ENCODE data around the gene MRFAP1.
"Not testable (repeated sequence)": the region's sequence is repeated elsewhere in the genome, so short reads cannot be mapped to it uniquely, and the experiment has no call there.

The MRFAP1 gene

DNA sequence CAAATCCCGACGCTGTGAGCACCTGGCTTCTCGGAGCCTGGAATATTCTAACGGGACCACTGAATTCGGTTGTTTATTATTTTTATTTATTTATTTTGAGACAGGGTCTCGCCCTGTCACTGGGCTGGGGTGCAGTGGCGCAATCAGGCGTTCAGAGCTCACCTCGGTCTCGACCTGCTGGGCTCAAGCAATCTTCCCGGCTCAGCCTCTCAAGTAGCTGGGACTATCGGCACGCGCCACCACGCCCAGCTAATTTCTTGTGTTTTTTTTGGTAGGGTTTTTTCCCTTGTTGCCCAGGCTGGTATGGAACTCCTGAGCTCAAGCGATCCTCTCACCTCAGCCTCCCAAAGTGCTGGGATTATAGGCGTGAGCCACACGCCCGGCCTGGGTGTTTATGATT, 31.6 kb downstream of the MRFAP1 start:
- no peak for DNase-seq

DNA sequence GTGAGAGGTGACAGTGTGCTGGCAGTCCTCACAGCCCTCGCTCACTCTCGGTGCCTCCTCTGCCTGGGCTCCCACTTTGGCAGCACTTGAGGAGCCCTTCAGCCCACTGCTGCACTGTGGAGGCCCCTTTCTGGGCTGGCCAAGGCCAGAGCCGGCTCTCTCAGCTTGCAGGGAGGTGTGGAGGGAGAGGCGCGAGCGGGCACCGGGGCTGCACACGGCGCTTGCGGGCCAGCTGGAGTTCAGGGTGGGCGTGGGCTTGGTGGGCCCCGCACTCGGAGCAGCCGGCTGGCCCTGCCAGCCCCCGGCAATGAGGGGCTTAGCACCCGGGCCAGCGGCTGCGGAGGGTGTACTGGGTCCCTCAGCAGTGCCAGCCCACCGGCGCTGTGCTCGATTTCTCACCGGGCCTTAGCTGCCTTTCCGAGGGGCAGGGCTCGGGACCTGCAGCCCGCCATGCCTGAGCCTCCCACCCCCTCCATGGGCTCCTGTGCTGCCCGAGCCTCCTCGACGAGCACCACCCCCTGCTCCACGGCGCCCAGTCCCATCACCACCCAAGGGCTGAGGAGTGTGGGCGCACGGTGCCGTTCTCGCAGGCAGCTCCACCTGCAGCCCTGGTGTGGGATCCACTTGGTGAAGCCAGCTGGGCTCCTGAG, 32.2 kb downstream of the MRFAP1 start:
- not testable (repeated sequence) for DNase-seq

DNA sequence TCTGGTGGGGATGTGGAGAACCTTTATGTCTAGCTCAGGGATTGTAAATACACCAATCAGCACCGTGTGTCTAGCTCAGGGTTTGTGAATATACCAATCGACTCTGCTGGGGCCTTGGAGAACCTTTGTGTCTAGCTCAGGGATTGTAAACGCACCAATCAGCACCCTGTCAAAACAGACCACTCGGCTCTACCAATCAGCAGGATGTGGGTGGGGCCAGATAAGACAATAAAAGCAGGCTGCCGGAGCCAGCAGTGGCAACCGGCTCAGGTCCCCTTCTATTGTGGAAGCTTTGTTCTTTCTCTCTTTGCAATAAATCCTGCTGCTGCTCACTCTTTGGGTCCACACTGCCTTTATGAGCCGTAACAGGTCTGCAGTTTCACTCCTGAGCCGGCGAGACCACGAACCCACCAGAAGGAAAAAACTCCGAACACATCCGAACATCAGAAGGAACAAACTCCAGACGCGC, 32.7 kb downstream of the MRFAP1 start:
- not testable (repeated sequence) for DNase-seq

DNA sequence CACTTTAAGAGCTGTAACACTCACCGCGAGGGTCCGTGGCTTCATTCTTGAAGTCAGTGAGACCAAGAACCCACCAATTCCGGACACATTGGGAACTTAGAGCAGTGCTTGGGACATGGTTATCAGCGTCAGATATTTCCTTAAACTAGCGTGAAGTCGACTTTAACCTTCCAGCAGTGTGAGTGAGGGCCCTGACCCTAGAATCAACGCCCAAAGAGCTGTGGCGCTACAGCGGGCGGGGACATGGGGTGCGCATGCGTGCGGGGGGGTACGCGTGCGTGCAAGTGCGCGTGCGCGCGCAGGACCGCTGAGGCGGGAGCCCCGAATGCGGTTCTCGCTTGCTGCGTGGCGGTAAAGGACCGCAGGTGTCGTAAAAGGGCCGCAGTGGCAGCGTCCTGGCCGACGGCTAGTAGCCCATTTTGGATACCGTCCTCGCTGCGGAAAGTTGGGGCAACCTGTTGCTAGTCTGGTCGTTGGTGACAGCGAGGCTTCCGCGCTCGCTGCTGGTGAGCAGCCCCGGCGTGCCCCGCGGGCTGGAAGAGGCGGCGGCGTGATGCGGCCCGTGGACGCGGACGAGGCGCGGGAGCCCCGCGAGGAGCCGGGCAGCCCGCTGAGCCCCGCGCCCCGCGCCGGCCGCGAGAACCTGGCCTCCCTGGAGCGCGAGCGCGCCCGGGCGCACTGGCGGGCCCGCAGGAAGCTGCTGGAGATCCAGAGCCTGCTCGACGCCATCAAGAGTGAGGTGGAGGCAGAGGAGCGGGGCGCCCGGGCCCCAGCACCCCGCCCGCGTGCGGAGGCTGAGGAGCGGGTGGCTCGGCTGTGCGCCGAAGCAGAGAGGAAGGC, 33.4 kb downstream of the MRFAP1 start:
- DNase-seq: peak; percentile 84

DNA sequence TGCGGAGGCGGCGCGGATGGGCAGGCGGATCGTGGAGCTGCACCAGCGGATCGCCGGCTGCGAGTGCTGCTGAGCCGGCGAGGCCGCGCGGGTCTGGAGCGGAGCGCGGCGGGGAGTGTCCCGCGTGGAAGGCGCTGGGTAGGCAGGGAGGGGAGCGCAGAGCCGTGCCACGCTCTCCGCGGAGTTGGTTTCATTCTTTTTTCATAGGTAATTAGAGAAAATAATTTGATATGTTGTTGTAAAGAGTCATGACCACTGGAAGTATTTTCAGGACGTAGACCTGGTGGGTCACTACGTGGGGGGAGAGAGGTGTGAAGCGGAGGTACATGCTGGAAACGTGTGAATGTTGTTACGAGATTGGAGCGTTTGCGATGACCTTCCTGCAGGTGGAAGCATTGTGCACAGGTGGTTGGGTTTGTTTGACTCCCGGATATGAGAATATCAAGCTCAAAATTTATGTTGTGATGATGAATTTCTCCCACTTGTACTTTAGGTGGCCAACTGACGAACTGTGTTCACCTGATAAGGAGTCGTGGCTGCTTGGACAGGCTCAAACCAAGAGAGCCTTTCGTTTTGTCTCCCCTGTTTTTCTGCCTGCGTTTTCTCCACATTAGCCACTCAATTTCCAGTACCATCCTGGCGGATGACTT, 34.1 kb downstream of the MRFAP1 start:
- no peak for DNase-seq

DNA sequence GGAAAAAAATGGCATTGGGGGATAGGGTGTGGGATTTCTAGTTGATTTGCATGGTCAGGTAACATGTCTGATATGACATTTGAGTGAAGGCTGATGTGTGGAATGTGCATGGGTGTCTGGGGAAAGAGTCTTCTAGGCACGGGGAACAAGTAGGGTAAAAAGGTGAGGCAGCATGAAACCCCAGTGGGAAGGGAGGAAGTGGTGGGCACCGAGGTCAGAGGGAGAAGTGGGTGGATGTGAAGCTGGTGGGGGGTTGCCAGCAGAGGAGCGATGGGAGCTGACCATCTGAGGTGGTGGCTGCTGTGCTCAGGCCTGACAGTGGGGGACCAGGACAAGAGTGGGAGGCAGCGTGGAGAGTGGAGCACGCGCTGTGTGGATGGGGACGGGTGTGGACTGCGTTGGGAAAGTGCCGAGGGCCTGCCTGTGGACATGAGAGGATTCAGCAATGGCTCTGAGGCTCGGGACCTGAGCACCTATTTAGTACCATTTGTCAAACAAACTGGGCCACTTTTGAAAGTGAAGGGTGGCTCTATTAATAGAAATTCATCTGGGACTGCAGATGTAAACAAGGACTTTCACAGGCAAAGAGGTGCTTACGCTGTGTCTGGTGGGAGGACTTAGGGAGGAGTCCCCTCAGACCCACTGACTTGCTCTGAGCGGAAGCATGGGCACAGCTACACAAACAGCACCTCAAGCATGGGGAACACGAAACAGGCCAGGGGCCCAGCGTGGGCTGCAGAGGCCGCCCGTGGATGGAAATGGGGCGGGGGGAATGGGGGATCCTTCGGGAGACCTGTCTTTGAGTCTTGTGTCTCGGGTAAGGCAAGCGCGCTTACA, 36.5 kb downstream of the MRFAP1 start:
- no peak for DNase-seq

DNA sequence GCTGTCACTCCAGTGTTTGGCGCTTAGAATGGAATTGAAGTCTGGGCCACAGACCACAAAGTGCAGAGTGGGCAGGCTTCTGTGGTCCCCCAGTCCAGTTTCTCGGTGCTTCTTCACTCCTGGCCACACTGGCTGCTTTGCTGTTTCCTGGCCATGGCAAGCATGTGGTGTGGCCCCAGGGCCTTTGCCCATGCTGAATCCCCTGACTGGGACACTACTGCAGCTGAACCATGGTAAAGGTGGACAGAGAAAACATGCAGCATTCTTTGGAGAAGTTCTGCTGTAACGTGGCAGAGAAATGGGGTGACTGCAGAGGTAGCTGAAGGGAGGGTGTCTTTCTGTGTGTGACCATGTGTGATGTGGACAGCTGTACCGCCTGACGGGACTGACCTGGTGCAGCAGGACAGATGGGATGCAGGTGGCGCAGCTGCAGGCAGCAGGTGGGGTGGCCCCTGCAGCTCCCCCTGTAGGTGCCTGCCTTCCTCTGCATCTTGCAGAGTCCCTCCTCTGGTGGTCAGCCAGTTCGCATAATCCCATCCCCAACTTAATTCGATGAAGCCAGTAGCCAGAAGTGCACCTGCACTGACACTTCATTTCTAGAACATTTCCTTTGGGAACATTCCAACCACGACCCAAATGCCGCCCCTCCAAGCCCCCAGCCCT, 40.0 kb downstream of the MRFAP1 start:
- DNase-seq: no peak

DNA sequence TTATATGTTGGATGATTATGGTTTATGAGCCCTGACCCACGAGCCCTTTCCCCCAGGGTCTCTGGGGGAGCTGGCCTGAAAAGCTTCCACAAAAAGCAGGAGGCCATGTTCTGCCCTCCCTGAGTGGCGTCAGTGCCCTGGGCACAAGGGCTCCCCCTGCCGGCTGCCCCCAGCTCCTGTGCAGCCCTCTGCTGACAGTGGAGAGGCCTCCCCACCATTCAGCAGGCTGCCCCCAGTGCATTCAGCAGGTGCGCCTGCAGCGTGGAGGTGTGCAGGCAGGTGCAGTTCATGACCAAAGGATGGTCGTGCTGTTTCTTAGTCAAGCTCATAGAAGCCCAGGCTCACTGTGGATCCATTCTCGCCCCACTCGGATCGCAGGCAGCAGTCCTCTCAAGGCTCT, 40.7 kb downstream of the MRFAP1 start:
- no peak for DNase-seq

DNA sequence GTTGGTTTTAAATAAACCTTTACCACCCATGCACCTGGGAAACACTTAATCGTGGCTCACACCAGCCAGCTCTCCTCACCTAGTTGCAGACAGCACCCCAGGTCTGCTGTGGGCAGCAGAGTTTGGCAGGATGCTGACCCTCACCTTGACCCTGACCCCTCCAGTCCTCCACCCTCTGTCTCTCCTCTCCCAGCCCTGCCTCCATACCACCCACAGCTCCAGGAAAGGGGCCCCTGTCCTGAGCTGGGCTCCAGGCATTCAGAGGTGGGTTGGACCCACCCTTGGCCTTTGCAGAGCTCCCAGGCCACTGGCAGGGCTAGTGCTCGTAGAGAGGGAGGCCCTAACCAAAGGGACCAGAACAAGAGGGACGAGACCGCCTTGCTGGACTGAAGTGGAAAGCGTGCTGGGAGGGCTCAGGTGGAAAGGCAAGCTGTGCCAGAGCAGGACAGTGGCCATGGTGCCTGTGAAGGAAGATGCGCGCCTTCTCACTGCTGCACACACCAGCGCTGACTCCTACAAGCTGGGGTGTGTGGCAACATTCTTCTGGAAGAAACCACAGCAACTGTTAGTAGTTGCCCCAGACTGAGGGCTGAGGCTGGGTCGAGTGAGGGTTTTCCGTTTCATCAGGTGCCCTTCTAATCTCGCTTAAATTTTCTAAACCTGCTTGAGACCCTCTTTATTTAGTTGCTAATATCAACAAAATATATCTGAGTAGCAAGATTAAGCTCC, 42.5 kb downstream of the MRFAP1 start:
- no peak for DNase-seq

DNA sequence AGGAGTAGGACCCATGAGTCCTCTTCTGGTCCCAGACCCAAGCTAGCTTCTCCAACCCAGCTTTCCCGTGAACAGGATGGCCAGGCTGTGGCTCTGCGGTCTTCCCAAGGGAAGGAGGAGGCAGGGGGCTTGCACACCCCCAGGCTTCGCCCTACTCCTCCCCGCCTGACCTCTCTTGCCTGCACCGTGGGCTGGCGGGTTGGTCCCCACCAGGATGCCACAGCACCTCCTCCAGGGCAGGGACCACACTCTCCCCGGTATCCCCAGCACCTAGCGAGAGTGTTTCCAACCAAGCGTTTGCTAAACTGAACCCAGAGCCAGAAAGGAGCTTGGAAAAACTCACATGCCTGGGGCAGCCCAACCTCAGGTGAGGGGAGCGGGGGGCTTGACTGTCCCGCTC, 44.2 kb downstream of the MRFAP1 start:
- DNase-seq: no peak

DNA sequence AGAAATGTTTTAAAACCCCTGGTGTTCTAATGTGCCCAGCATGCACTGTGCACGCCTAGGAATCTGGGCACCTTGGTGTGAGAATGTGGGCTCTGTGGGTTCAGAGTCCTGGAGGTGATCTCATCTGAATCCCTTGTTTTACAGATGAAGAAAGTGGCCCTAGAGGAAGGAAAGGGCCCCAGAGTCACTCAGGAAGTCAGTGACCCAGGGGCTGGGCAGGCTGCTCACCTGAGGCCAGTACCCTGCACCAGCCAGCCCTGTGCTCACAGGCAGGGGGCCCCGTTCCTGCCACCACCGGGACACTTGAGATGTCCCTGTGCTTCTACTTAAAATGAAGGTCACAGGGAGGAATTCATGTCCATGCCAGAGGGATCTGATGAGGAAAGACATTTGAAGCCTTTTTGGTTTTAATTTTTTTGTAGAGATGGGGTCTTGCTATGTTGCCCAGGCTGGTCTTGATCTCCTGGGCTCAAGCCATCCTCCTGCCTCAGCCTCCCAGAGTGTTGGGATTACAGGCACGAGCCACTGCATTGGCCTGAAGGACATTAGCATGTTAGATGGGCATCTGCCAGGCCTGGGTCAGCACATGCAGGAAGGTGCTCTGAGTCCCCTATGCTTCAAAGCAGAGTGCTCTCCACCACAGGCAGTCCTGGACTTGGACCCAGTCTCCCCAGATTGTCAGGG, 45.8 kb downstream of the MRFAP1 start:
- DNase-seq: no peak

DNA sequence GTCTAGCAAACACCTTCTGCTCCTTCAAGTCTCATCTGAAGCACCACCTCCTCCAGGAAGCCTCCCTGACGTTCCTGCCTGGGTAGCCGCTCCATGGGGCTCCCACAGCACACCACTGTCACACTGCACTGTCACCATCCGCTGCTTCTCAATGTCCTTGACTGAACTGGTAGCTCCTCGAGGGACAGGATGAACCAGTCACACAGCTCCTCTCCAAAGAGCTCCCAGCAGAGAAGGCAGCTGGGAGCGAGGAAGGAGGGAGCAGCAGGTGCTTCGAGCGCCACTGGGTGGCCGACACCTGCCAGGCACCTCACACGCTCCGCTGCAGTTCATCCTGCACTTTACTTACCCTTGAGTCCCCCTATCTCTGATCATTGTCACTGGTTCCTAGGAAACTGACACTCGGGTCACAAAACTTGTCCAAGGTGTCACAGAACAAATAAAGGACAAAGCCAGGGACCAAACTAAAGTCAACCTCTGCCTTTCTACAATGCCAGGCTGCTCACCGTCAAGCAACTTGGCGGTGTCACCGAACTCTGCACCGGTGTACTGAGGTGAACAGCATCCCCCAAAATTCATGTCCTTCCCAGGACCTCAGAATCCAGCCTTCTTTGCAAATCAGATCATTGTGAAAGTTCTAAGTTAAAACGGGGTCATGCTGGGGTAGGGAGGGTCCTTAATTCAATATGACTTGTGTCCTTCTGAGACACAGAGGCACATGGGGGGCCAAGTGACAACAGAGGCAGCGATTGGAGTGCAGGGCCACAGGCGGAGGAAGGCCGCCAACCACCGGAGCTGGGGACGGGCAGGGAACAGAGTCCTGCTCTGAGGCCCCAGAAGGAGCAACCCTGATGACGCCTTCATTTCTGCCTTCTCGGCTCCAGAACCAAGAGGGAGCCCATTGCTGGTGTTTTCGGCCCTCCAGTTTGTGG, 47.7 kb downstream of the MRFAP1 start:
- peak; percentile 73 for DNase-seq

DNA sequence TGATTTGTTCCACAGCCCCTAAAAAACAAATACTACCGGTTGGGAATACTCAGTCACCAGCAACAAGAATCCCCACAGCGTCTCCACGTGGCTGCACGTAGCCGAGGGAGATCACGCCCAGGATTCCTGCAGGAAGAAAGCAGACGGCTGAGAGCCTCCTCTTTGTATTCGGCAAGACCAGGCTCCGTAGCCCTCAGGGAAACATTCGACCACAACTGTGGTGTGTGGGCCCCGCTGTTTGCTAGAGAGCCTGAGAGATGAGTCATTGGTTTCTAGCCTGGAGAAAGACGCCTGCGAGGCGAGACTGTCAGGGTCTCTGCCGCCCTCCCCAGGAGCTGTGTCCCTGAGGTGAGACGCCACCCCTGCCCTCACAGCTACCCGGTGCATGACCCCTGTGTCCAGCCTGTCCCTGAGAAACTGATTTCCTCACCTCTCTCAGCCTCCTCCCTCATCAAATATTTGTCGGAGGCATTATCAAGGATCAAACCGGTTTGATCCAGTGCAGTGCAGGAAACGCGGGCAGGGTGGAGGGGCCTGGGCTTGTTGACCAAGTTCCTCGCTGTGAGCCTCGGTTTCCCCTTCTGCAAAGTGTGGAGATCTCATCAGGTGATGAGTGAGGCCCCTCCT, 48.5 kb downstream of the MRFAP1 start:
- DNase-seq: no peak

DNA sequence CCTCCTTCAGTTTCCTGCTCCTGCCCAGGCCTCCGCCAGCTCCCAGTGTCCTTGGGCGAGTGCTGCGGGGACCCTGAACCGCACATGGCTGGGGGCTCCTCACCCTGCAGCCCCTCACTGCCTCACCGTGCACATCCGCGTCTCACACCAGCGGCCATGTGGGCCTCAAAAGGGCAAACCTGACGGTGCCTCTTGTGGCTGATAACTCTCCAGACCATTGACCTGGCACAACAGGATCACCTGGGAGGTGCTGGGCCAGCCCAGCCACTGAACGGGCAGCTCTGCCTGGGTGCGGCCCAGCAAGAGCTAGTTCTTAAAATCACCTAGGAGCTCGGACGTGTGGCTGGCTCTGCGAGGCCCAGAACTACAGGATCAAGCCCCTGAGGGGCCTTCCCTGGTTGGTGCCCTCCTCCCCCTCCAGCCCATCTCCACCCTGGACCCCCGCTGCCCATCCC, 49.0 kb downstream of the MRFAP1 start:
- no peak for DNase-seq

Measured in NCI-H510A (cell line).